Activated CD8-positive, alpha-beta memory T cell treated with anti-CD3 and anti-CD28 coated beads for 24 hours (primary cell): ENCODE data around the gene DMRTC2.

Experiments used
- DNase-seq: peaks from one replicate; pipeline ENCODE4 v3.0.0-alpha.2; 2020

Gene DMRTC2

GRCh38 chr19:41845001-41845050, at the start of gene DMRTC2:
TSS of gene DMRTC2 (plus strand) at chr19:41845042. CDS start at chr19:41847429, 2,387 bp downstream.
- DNase-seq = no peak

GRCh38 chr19:41796362-41796761, 48.5 kb upstream of the DMRTC2 start, which contains the start of gene CEACAM3:
TSS of gene CEACAM3 (plus strand) at chr19:41796587. CDS start at chr19:41796678, 91 bp downstream.
- no peak for DNase-seq

- no peak for DNase-seq
Measured at GRCh38 chr19:41796901-41797300, 47.9 kb upstream of the DMRTC2 start.

GRCh38 chr19:41799444-41800000, 45.3 kb upstream of the DMRTC2 start:
- no peak for DNase-seq

- no peak for DNase-seq
Measured at GRCh38 chr19:41801031-41801430, 43.8 kb upstream of the DMRTC2 start.

GRCh38 chr19:41801792-41802211, 43.0 kb upstream of the DMRTC2 start:
- no peak for DNase-seq

GRCh38 chr19:41802770-41803169, 42.1 kb upstream of the DMRTC2 start:
- DNase-seq = no peak

- no peak for DNase-seq
Measured at GRCh38 chr19:41804336-41804735, 40.5 kb upstream of the DMRTC2 start.

GRCh38 chr19:41807176-41807575, 37.7 kb upstream of the DMRTC2 start:
- DNase-seq = no peak

GRCh38 chr19:41808663-41809566, 35.9 kb upstream of the DMRTC2 start:
- DNase-seq = no peak

GRCh38 chr19:41810301-41810700, 34.5 kb upstream of the DMRTC2 start:
- no peak for DNase-seq

GRCh38 chr19:41811036-41811435, 33.8 kb upstream of the DMRTC2 start:
- DNase-seq = no peak

GRCh38 chr19:41811981-41812380, 32.9 kb upstream of the DMRTC2 start:
- DNase-seq = no peak

- no peak for DNase-seq
Measured at GRCh38 chr19:41813911-41814310, 30.9 kb upstream of the DMRTC2 start.

GRCh38 chr19:41815301-41815700, 29.5 kb upstream of the DMRTC2 start:
- no peak for DNase-seq

GRCh38 chr19:41816761-41817160, 28.1 kb upstream of the DMRTC2 start:
- DNase-seq = no peak

- peak; percentile 72 for DNase-seq
Measured at GRCh38 chr19:41821003-41821735, 23.7 kb upstream of the DMRTC2 start.

GRCh38 chr19:41837981-41838708, 6.7 kb upstream of the DMRTC2 start:
- no peak for DNase-seq

GRCh38 chr19:41839211-41839610, 5.6 kb upstream of the DMRTC2 start:
- no peak for DNase-seq

GRCh38 chr19:41843371-41843770, 1.5 kb upstream of the DMRTC2 start:
- no peak for DNase-seq

- no peak for DNase-seq
Measured at GRCh38 chr19:41844601-41845000, 241 bp upstream of the DMRTC2 start, which contains the start of gene LYPD4. TSS of gene LYPD4 (minus strand) at chr19:41844683. CDS start at chr19:41839285, 5,398 bp downstream.

- no peak for DNase-seq
Measured at GRCh38 chr19:41845051-41845590, 279 bp downstream of the DMRTC2 start.
